Measurements from ENCODE around the gene KY. TPM values are rescaled to one million over a fixed set of nuclear protein-coding genes. Genes with fewer than 3 reads are reported as not detected.

The KY gene
- total RNA-seq, 3 donors from 2014 or later = 0.14 to 3.7 (median 0.14) TPM

GRCh38 chr3:134610432-134611385 is 40.1 kb downstream of the KY start:
- intact Hi-C loops (cut with DNase I, micrococcal nuclease) = no loop called here
- H3K4me1 ChIP-seq (ENCODE audit: low read depth) = no peaks in the 10 kb centered on the region
- H3K36me3 ChIP-seq (ENCODE audit: low read depth) = no peaks in the 10 kb centered on the region
- H3K9me3 ChIP-seq = no peaks in the 10 kb centered on the region
- no peak overlapping the region for H3K4me3 ChIP-seq
- no peak for TF ChIP-seq CTCF (IDR thresholded peaks at IDR 0.05)
- DNase-seq (no peak), ATAC-seq (no peak)

GRCh38 chr3:134609821-134610431 is 40.9 kb downstream of the KY start:
- Histone ChIP-seq H3K36me3 (ENCODE audit: low read depth) (no peaks in the 10 kb centered on the region), H3K4me1 (ENCODE audit: low read depth) (no peaks in the 10 kb centered on the region), H3K4me3 (no peak overlapping the region), H3K9me3 (no peaks in the 10 kb centered on the region)
- intact Hi-C loops (cut with DNase I, micrococcal nuclease) = loop anchor here in 1 of 2 donors (10.0 kb wide), 1 partner anchor 1285 kb away; no protein-coding TSS in a partner anchor
- no peak for ATAC-seq
- no peak for TF ChIP-seq CTCF (IDR thresholded peaks at IDR 0.05)
- DNase-seq = no peak

- DNase-seq (no peak), ATAC-seq (no peak)
- intact Hi-C loops (cut with DNase I, micrococcal nuclease) = loop anchor here in 1 of 2 donors (10.0 kb wide), 1 partner anchor 1286 kb away; no protein-coding TSS in a partner anchor
- no peak for TF ChIP-seq CTCF (IDR thresholded peaks at IDR 0.05)
- Histone ChIP-seq H3K9me3 (no peaks in the 10 kb centered on the region), H3K4me1 (ENCODE audit: low read depth) (no peaks in the 10 kb centered on the region), H3K36me3 (ENCODE audit: low read depth) (no peaks in the 10 kb centered on the region), H3K4me3 (no peak overlapping the region)
These were observed 41.9 kb downstream of the KY start for GRCh38 chr3:134608771-134609435.

- ATAC-seq = no peak
- DNase-seq = no peak
These were observed 42.6 kb downstream of the KY start for GRCh38 chr3:134608023-134608770.

More at GRCh38 chr3:134608023-134608770, 42.6 kb downstream of the KY start:
- intact Hi-C loops (cut with DNase I, micrococcal nuclease) = loop anchor here in 1 of 2 donors (10.0 kb wide), 1 partner anchor 1287 kb away; no protein-coding TSS in a partner anchor
- no peaks in the 10 kb centered on the region for H3K36me3 ChIP-seq (ENCODE audit: low read depth)
- no peak for TF ChIP-seq CTCF (IDR thresholded peaks at IDR 0.05)
- no peaks in the 10 kb centered on the region for H3K9me3 ChIP-seq
- H3K4me1 ChIP-seq (ENCODE audit: low read depth) = no peaks in the 10 kb centered on the region
- no peak overlapping the region for H3K4me3 ChIP-seq
